ENCODE results near the gene PRR35. TPM values are rescaled to one million over a fixed set of nuclear protein-coding genes. Genes with fewer than 3 reads are reported as not detected.
"Not testable (repeated sequence)": the region's sequence is repeated elsewhere in the genome, so short reads cannot be mapped to it uniquely, and the experiment has no call there.

The PRR35 gene
- total RNA-seq, 1 experiment from 2014 or later: 0.06 TPM

DNA sequence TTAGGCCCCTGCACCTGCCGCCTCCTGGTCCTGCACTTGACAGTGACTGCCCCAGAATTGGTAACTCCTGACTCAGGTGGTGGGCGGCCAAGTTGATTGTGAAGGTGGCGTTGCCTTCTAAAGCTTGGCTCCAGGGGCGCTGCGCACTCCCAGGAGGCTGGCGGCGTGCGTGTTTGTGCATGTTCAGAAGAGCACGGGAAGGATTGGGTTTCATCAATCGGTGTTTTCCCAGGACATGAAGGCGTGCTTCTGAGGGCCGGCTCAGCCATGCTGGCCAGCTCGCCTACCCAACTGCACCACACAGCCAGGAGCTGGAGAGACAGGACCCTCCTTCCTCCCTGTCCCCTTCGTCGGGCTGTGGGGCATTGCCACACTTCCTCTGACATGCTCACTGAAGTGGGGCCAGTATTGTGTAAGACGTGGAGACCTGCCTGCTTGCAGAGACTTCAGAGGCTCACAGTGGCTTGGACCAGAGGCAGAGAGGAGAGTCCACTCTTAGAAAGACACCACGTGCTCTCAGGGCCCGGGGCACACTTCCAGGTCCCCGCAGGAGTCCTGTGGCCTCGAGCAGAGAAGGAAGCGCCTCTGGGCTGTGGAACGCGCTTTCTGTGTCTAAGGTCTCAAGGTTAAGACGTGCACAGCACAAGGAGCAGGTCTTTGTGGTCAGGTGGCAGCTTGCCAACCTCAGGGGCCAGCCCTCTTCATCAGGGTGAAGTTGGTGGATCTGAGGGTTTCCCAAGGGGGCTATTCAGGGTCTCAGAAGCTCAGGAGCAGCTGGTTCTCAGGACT, 32.5 kb downstream of the PRR35 start:
- DNase-seq (ENCODE audit: low read depth): no peak

GRCh38 chr16:593406-593805, 33.2 kb downstream of the PRR35 start:
- DNase-seq (ENCODE audit: low read depth): no peak

DNA sequence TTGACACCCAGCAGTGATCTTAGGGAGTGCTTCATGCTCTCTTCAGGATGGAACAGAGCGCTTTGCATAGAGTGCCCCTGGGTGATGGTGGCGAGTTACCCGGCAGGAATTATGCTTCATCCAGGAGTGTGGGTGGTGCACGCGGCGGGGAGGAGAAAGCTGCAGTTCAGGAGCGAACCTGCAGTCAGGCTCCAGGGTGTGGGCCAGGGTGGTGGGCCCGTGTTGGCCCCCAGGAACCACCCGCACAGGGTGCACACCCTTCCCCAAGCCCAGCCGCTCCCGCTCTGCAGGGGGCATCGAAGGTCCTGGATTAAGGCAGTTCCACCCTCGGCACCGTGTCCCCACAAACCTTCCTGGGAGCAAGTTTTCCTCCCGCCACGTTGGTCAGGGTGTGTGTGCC, 33.6 kb downstream of the PRR35 start:
- DNase-seq (ENCODE audit: low read depth): no peak

DNA sequence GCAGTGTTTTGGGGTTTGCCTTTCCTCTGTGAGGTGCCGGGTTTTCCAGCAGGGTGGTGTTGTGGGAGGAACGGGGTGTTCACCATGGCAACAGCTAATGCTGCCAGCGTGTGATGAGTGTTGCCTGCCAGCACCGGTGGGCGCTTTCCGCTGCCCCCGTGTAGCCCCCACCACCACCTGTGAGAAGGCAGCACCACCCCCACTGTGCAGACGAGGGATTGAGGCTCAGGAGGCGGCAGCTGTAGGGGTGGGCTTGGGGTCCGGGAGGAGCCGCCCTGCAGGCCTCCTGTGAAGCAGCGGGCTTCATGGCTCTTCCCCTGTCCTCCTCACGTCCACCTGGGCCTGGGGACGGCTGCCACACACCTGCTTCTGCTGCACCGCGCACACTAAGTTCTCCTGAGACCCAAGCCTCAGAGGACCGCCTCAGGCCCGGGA, 34.9 kb downstream of the PRR35 start:
- DNase-seq (ENCODE audit: low read depth): no peak

GRCh38 chr16:595942-596735, 35.9 kb downstream of the PRR35 start:
- no peak for DNase-seq (ENCODE audit: low read depth)

DNA sequence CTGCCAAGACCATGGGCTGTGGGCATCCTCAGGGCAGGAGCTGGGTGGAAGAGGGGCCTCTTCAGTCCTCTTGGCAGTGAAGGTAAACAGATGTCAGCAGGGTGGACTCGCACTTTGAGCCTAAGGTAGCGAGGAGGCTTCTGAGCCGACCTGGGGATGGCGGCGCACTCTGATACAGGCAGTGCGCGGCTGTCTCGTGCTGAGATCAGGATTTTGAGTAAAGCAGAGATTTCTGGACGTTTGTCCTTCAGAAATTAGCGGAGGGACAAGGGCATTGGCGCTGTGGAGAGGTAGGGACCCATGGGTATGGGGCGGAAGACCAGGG, 36.5 kb downstream of the PRR35 start:
- DNase-seq (ENCODE audit: low read depth): no peak

DNA sequence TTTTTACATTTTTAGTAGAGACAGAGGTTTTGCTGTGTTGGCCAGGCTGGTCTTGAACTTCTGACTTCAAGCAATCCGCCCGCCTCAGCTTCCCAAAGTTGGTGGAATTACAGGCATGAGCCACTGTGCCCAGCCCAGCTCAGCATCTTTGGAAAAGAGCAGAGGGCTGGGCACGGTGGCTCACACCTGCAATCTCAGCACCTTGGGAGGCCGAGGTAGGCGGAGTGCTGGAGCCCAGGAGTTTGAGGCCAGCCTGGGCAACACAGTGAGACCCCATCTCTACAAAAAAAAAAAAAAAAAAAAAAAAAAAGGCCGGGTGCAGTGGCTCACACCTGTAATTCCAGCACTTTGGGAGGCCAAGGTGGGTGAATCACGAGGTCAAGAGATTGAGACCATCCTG, 37.5 kb downstream of the PRR35 start:
- not testable (repeated sequence) for DNase-seq (ENCODE audit: low read depth)

DNA sequence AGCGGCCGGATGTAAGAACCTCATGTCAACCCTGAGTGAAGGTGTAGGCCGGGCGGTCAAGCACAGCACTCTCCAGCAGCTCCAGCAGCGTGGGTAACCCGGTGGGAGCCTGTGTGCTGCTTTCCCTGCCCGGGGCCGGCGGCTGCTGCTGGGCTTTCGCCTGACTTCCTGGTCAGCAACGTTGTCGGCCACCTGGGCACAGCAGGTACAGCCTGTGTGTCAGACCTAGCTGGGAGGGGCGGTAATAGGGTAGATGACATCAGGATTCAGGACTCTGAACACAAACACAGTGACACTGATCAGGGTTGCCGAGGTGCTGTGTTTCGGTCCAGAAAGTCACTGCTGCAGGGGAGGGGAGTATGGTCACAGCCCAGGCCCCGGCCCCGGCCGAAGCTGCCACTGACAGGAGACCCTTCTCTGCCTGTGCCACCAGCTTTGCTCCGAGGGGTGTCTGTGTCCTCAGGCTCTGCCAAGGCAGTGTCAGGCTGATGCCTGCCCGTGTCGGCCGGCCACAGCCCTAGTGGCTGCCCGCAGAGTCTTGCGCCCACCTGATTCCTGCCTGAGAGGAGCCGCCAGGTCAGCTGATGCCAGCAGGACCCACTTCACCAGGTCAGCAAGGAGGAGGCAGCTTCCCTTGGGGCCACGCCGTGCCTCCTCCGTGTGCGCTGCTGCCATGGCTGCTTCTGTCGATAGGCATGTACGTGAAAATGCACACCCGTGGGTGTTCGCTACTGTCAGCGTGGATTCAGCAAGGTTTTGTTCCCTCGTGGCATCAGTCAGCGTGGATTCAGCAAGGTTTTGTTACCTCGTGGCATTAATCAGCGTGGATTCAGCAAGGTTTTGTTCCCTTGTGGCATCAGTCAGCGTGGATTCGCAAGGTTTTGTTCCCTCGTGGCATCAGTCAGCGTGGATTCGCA, 38.9 kb downstream of the PRR35 start:
- DNase-seq (ENCODE audit: low read depth): no peak

- DNase-seq (ENCODE audit: low read depth): no peak
Observed at GRCh38 chr16:600781-601180, 40.6 kb downstream of the PRR35 start.

GRCh38 chr16:603933-604332, 43.7 kb downstream of the PRR35 start:
- no peak for DNase-seq (ENCODE audit: low read depth)

DNA sequence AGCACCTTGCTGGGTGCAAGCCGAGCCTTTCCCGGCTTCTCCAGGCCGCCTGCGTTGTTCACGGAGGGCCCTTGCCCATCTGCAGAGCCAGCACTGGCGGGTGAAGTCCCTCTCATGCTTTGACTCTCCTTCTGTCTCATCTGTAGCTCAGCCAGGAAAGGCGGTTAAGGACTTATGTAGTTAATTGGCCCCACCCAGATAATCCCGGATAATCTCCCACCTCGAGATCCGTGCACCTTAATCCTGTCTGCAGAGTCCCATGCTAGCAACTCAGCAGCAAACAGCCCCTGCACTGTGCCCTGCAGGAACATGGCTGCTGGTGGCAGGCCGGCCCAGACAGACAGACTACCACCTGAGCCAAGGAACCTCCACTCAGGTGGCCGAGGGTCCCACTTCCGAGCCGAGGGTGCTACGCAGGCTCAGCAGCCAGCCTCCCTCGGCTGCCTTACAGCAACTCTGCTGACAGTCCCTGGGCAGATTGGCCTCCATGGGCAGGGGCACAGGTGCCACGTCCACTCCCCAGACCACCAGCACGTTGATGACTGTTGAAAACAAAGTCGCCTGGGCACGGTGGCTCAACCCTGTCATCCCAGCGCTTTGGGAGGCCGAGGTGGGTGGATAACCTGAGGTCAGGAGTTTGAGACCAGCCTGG, 46.6 kb downstream of the PRR35 start:
- no peak for DNase-seq (ENCODE audit: low read depth)

GRCh38 chr16:608019-608418, 47.8 kb downstream of the PRR35 start:
- no peak for DNase-seq (ENCODE audit: low read depth)

- DNase-seq (ENCODE audit: low read depth): no peak
Observed at GRCh38 chr16:609316-609715, 49.1 kb downstream of the PRR35 start.

DNA sequence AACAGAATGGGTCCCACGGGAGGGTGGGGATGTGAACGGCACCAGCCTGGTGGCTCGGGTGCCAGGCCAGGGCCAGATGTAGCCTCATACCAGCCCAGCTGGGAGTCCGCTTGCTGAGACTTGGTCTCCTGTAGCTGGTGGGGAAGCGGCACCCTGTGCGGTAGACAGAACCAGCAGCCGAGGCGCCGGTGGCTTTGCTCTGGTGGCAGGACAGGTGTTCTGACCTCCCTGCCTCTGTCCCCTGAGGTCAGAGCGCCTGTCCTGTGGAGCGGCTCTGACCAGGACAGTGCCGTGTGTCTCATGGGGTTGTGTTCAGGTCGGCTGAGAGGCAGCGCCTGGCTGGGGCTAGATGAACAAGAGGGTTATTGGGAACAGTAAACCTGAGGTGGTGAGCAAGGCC, 49.8 kb downstream of the PRR35 start:
- no peak for DNase-seq (ENCODE audit: low read depth)

DNA sequence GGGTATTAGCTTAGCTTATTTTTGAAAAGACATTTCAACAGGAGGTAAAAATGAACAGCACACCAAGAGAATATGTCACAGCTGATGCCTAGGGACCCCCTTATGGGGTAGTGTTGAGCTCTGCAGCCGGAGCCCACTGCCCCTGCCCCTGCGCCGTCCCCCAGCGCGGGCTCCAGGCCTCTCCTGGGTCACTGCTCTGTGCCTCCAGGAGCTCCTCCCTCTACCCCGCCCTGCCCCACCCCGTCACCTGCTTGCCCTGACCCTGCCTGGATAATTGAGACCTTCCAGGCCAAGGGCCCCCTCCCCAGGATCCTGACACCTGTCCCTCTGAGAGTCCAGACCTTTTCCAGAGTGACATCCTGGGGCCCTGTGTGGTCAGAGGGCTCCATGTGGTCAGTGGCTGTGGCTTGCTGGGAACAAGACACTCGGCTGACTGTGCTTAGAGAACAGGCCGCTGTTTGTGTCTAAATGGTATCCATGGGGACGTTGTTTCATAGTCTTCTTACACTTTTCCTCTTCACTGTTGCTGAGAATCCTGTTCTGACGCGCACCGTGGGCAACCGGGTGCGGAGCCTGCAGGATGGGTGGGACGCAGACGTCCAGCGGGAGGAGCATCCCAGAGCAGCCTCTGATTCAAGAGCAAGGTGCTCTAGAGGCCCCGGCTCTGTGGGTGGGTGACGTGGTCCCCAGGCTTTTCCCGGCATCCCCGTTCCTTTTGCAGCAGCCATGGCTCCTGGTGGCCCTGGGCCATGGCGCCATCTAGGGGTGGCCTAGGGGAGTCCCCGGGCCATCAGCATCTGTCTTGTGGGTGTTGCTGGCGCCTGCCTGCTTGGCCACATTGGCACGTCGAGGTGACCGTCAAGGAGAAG, 50.6 kb downstream of the PRR35 start:
- no peak for DNase-seq (ENCODE audit: low read depth)

DNA sequence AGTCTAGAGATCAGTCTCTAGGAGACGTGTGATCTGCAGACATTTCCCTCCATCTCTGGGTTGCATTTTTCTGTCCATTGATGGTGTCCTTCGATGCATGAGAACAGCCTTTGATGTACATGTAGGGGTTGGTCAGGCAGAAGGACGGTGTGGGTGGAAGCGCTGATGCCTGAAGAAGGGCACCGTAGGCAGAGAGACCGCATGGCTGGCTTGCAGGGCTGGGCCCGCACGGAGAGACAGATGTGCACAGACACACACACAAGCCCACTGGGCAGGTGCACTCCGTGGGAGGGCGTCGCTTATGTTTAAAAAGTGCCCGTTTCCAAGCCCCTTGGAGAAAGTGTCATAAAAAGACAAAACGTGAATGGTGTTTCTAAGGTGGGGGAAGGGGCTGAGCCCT, 54.9 kb downstream of the PRR35 start:
- DNase-seq (ENCODE audit: low read depth): no peak
